Skeletal muscle satellite cell (primary cell): ENCODE results near the gene RSKR.
"Not testable (repeated sequence)": the region's sequence is repeated elsewhere in the genome, so short reads cannot be mapped to it uniquely, and the experiment has no call there.

Experiments
- H3K27me3 ChIP-seq: 2 replicates; pipeline ENCODE4 v1.7.0; 2013; ENCODE audit warnings: low read length; ENCODE audit not compliant: control insufficient read depth, insufficient read depth
- H3K36me3 ChIP-seq: 2 replicates; pipeline ENCODE4 v1.7.0; 2013; ENCODE audit warnings: mild to moderate bottlenecking, control low read depth, low read length; ENCODE audit not compliant: insufficient read depth
- H3K4me1 ChIP-seq: 2 replicates; pipeline ENCODE4 v1.7.0; 2013; ENCODE audit warnings: low read length; ENCODE audit not compliant: control insufficient read depth, insufficient read depth
- H3K4me2 ChIP-seq: 2 replicates; pipeline ENCODE4 v1.7.0; 2013; ENCODE audit warnings: mild to moderate bottlenecking, low read length
- H3K4me3 ChIP-seq: 2 replicates; pipeline ENCODE4 v1.7.0; 2013; ENCODE audit warnings: low read length
- H3K9ac ChIP-seq: 2 replicates; pipeline ENCODE4 v1.7.0; 2013; ENCODE audit warnings: mild to moderate bottlenecking, low read depth, low read length, moderate library complexity
- H3K9me3 ChIP-seq: replicated peaks from 2 replicates; pipeline ENCODE4 v1.7.0; 2013; ENCODE audit warnings: mild to moderate bottlenecking, control low read depth, low read length

Gene RSKR

DNA sequence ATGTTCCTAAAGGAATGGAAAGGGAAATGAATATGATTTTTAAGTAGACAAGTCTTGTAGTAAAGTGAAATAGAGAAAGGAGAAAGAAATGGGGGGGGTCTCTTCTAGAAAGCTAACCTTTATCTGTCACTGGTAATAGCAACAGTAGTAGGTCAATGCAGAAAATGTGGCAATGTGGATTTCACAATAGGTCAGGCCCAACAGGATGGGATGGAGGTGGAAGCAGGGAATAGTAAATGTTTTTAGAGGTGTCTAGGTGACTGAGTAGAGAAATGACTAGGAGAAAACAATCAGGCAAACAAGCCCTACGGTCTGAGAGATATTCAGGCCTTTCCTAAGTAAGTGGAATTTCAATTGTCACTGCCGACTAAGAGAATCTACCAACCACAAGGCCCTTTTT, 6.0 kb upstream of the RSKR start:
- no peaks in the 10 kb centered on the region for H3K4me1 ChIP-seq
- H3K9me3 ChIP-seq: no peaks in the 10 kb centered on the region
- H3K4me2 ChIP-seq: no peak overlapping the region
- peaks cover 89% of the 10 kb centered on the region for H3K36me3 ChIP-seq
- no peak overlapping the region for H3K4me3 ChIP-seq
- no peak overlapping the region for H3K9ac ChIP-seq
- no peaks in the 10 kb centered on the region for H3K27me3 ChIP-seq

DNA sequence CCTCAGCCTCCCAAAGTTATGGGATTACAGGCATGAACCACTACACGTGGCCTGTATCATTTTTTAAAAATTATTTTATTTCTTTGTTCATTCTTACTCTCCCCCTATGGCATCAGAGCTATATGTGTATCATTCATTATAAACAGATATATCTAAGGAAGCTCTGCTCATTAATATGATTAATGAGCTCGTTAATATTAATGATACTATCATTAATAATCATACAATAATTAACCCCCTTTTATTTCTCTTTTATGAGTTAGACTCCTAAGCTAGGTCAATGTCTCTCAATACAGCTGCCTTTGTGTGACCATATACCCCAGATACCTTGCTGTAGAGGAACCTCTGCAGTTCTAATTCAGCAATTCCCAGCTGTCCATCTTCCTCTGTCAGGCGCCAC, 4.5 kb upstream of the RSKR start:
- Histone ChIP-seq H3K4me3 (no peak overlapping the region), H3K9ac (no peak overlapping the region), H3K27me3 (no peaks in the 10 kb centered on the region), H3K4me2 (no peak overlapping the region), H3K36me3 (peaks cover 90% of the 10 kb centered on the region), H3K9me3 (no peaks in the 10 kb centered on the region), H3K4me1 (no peaks in the 10 kb centered on the region)

DNA sequence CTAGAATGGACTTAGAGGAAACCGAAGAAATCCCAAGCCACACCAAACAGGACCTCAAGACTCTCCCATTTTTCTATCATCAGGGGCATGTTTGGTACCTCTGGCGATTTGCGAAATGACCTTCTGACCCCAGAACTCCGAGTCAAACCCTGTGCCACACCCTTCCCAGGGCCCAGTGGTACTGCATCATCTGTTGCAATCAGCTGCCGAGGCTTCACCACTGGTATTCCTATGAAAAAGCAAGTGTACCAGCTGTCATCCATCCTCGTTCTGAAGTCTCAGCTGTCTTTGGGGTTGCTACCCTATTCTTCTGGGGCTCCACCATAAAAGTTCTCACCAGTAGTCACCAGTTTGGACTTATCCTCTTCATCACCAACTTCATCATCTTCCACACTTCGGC, 2.3 kb upstream of the RSKR start:
- no peak overlapping the region for H3K4me2 ChIP-seq
- peaks cover 84% of the 10 kb centered on the region for H3K36me3 ChIP-seq
- no peak overlapping the region for H3K4me3 ChIP-seq
- H3K9ac ChIP-seq: no peak overlapping the region
- H3K27me3 ChIP-seq: no peaks in the 10 kb centered on the region
- no peaks in the 10 kb centered on the region for H3K9me3 ChIP-seq
- no peaks in the 10 kb centered on the region for H3K4me1 ChIP-seq

DNA sequence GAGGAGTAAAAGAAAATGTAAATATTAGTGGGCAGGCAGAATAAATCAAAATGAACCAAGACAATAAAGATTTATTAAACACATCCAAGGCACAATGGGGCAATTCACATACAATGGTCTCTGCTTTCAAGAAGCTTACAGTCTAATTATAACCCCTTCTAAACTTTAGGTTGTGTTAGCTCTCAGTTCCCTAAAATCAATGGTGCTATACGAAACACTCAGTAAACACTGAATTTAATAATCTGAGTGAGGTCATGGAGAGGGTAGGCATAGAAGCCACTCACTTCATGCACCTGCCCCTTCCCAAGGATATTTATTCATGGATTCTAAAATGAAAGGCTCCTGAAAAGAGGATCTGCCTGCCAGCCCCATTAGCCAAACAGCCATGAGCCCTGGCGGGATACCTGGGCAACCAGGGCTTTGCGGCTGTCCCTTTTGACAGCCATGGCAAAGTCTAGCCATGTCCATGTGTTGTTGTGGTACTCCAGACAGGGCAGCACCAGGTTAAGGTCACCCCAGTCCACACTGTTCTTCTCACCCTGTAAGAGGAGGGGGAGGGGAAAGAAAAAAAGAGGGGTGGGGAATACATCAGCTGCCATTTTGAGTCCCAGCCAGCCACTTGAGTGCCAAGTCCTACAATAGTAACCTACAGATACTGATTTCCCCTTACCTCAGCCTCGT, 1.4 kb upstream of the RSKR start:
- Histone ChIP-seq H3K4me1 (no peaks in the 10 kb centered on the region), H3K9me3 (no peaks in the 10 kb centered on the region), H3K36me3 (peaks cover 81% of the 10 kb centered on the region), H3K9ac (no peak overlapping the region), H3K4me2 (no peak overlapping the region), H3K4me3 (no peak overlapping the region), H3K27me3 (no peaks in the 10 kb centered on the region)

DNA sequence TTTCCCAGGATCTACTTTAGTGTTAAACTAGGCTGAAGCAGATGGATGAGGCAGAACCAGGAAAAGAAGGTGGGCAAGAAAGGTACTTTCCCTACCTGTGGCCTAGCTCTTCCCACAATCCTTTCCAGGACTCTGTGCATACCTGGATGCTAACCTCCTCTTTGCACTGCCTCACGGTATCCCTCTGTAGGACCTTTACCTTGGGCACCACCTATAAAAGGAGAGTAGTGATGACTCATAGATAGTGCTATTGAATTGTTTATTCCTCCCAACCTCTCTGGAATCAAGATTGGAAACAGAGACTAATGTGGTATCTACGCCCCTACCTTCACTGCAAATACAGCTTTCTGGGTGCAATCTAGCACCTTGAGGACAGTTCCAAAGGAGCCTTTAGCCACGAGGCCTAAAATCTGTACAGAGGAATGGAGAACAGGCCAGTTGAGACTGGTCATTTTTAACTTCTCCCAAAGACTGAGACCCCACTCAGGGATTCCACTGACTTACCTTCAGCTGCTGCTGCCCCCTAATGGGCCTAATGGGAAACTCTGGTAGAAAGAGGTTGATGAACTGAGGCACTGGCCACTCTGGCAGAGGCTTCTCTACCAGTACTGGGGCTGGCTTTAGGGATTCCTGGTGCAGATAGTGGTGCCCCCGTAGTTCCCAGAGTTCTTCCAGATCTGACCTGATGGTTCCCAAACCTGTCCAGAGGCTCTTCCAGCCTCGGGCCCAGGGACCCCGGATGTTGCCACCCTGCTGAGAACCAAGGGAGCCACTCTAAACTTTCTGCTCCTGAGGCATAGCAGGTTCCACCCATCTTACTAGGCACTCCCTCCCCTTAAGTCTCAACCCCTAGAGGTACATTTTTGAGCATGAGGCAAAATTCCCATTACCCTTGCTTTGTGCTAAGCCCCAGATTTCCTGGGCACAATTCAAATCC, 781 bp downstream of the RSKR start:
- no peaks in the 10 kb centered on the region for H3K4me1 ChIP-seq
- no peak overlapping the region for H3K9ac ChIP-seq
- H3K27me3 ChIP-seq: no peaks in the 10 kb centered on the region
- H3K36me3 ChIP-seq: peaks cover 60% of the 10 kb centered on the region
- H3K9me3 ChIP-seq: no peaks in the 10 kb centered on the region
- H3K4me3 ChIP-seq: no peak overlapping the region
- no peak overlapping the region for H3K4me2 ChIP-seq

DNA sequence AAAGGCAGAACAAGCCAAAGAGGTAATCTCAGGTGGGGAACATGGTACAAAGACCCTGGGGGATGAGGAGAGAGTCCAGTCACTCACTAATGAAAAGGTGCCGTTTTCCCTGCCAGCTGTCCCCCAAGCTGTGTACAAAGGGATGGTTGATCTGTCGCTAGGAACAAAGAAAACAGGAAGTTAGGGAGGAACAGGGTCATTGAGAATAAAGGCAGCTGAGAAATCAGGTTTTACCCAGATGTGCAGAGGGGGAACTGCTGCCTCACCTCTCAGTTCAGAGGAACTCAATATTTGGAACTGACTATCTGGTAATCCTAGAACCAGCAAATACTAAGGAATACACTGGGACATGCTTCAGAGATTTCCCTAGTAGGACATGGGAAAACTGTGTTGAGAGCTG, 1.5 kb downstream of the RSKR start:
- Histone ChIP-seq H3K4me1 (no peaks in the 10 kb centered on the region), H3K4me2 (no peak overlapping the region), H3K4me3 (no peak overlapping the region), H3K27me3 (no peaks in the 10 kb centered on the region), H3K9ac (no peak overlapping the region), H3K36me3 (peaks cover 59% of the 10 kb centered on the region), H3K9me3 (no peaks in the 10 kb centered on the region)

DNA sequence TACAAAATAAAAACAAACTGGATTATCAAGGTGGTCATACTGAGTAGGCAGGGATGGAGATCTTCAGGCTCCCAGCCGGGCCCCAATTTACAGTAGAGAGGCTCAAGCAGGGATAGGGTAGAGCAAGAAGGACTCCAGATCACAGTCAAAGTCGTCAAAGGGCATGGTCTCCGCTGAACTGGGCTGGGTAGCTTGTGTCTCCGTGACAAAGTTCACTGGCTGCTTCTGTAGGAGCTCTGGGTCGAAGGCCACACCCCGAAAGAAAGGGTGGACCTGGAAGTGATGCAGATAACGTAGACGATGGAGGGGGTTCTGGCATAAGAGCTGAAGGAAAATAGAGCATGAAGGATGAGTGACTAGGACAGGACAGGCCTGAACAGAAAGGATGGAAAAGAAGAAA, 3.6 kb downstream of the RSKR start:
- no peaks in the 10 kb centered on the region for H3K9me3 ChIP-seq
- no peak overlapping the region for H3K4me3 ChIP-seq
- H3K27me3 ChIP-seq: no peaks in the 10 kb centered on the region
- no peak overlapping the region for H3K9ac ChIP-seq
- no peak overlapping the region for H3K4me2 ChIP-seq
- H3K4me1 ChIP-seq: no peaks in the 10 kb centered on the region
- H3K36me3 ChIP-seq: peaks cover 37% of the 10 kb centered on the region

DNA sequence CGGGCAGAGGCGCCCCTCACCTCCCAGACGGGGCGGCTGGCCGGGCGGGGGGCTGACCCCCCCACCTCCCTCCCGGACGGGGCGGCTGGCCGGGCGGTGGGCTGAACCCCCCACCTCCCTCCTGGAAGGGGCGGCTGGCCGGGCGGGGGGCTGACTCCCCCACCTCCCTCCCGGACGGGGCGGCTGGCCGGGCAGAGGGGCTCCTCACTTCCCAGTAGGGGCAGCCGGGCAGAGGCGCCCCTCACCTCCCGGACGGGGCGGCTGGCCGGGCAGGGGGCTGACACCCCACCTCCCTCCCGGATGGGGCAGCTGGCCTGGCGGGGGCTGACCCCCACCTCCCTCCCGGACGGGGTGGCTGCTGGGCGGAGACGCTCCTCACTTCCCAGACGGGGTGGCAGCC, 10.0 kb downstream of the RSKR start:
- not testable (repeated sequence) for H3K36me3 ChIP-seq, H3K9me3 ChIP-seq, H3K4me2 ChIP-seq, H3K4me3 ChIP-seq, H3K9ac ChIP-seq, H3K27me3 ChIP-seq, H3K4me1 ChIP-seq

DNA sequence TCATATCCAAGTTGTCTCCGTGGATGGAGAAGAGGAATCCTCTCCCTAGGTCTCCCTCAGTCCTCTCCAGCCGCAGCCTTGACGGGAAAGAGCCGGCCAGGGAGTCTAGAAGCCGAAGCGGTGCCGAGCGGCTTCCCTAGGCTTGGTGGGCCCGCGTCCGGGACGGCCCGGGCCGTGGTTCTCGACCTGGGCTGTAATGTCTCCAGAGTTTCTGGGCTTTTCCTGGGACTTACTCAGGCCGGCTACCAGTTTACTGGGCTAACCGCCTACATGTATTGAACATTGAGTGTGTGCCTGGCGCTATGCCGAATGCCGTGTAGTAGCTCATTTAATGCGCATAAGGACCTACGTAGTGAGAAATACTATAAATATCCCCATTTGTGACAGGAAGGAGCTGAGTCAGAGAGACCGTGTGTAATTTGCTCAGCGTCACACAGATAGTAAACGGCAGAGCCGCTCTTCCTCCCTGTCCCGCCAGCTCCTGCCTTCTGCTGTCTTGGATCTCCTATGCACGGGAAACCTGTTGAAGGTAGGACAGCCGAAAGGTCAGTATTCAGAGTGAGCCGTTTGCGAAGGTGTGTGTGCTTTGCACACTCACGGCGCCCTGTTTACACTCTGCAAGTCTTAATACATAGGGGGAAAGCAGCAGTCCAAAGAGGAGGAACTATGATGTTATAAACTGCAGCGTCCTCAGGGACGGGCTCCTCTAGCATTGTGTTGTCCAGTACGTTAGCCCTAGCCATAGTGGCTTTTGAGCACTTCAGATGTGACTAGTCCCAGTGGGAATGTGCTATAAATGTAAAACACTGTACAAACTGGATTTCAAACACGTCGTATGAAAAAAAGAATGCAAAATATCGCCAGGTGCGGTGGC, 14.4 kb downstream of the RSKR start:
- Histone ChIP-seq H3K9me3 (no peaks in the 10 kb centered on the region), H3K4me2 (peak overlapping the region; percentile 97), H3K27me3 (no peaks in the 10 kb centered on the region), H3K4me3 (peak overlapping the region; percentile 93), H3K36me3 (no peaks in the 10 kb centered on the region), H3K9ac (peak overlapping the region; percentile 91), H3K4me1 (peaks cover 21% of the 10 kb centered on the region)

DNA sequence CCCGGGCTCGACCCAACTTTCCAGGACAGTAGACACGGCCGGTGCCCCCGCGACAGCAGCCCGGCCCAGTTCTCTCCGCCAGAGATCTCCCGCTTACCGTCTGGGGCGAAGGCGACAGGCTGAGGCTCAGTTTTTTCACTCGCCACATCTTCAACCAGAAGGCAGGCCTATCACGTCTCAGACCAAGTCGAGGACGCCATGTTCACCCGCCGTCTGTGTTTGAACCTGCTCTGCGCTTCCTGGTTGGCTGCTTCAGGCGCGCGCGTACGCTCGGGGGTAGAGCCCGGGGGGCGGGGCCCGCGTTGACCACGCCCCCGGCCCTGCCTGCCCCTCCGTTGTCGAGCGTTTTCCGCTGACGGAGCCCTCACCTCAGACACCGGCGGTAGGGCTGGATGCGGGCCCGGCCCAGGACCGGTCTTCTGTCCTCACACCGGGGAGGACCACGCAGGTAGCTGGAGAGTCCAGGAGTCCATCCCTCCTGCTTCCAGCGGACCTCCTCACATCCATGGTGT, 15.1 kb downstream of the RSKR start, which contains the start of gene SPAG5:
Gene SPAG5, minus strand, starts transcription at position 227 of the 512 bp plus-strand sequence. Its CDS starts 79 bp downstream, at position 148.
- Histone ChIP-seq H3K9me3 (no peaks in the 10 kb centered on the region), H3K9ac (peak within 1 kb of the TSS; percentile 91), H3K4me3 (peak within 1 kb of the TSS; percentile 93), H3K4me1 (peaks cover 21% of the 10 kb centered on the region), H3K27me3 (no peaks in the 10 kb centered on the region), H3K4me2 (peak within 1 kb of the TSS; percentile 97), H3K36me3 (no peaks in the 10 kb centered on the region)

DNA sequence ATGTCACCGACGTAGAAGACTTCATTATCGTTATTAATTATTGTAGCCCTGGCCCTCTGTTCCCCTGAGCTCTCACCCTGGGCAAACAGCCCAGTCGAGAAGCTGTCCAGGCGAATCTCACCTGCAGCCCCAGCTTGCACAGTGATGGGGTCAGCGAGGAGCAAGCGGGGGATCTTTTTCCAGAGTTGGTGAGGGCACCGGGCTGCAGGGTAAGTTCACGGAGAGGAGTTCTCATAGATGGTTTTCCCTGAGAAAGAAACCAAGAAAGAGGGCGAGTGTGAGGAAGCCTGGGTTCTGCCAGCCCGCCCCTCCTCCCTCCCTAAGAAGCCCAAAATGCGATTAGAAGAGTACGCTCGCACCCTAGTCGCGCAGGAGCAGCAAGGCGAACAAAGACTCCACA, 15.6 kb downstream of the RSKR start:
- H3K36me3 ChIP-seq: no peaks in the 10 kb centered on the region
- peak overlapping the region; percentile 97 for H3K4me2 ChIP-seq
- peak overlapping the region; percentile 93 for H3K4me3 ChIP-seq

More for the DNA sequence above, 15.6 kb downstream of the RSKR start:
- H3K9me3 ChIP-seq: no peaks in the 10 kb centered on the region
- H3K4me1 ChIP-seq: peaks cover 21% of the 10 kb centered on the region
- no peaks in the 10 kb centered on the region for H3K27me3 ChIP-seq
- H3K9ac ChIP-seq: peak overlapping the region; percentile 91
